Effector memory CD4-positive, alpha-beta T cell (primary cell): ENCODE results near the gene FAM184A.

Experiments used
- DNase-seq, 3 donors: peaks; one replicate each; pipeline ENCODE4 v3.0.0-alpha.2; 2020
- H3K27ac ChIP-seq: 2 replicates; pipeline ENCODE4 v1.7.0; 2013; ENCODE audit warnings: mild to moderate bottlenecking, low read length, moderate library complexity; ENCODE audit not compliant: insufficient read depth, poor library complexity, severe bottlenecking
- H3K27me3 ChIP-seq: replicated peaks from 2 replicates; pipeline ENCODE4 v1.7.0; 2013; ENCODE audit warnings: mild to moderate bottlenecking, low read length; ENCODE audit not compliant: insufficient read depth, control insufficient read depth, poor library complexity, severe bottlenecking
- H3K36me3 ChIP-seq: 2 replicates; pipeline ENCODE4 v1.7.0; 2013; ENCODE audit warnings: mild to moderate bottlenecking, low read length, moderate library complexity; ENCODE audit not compliant: control insufficient read depth, insufficient read depth
- H3K4me1 ChIP-seq: 2 replicates; pipeline ENCODE4 v1.7.0; 2013; ENCODE audit warnings: low read length, mild to moderate bottlenecking; ENCODE audit not compliant: control insufficient read depth, insufficient read depth, poor library complexity, severe bottlenecking
- H3K4me3 ChIP-seq: 2 replicates; pipeline ENCODE4 v1.7.0; 2013; ENCODE audit warnings: low read length, low read depth, mild to moderate bottlenecking; ENCODE audit not compliant: insufficient read depth, poor library complexity, severe bottlenecking
- H3K9me3 ChIP-seq: 2 replicates; pipeline ENCODE4 v1.7.0; 2013; ENCODE audit warnings: mild to moderate bottlenecking, low read length, moderate library complexity; ENCODE audit not compliant: control insufficient read depth
- total RNA-seq, 3 donors: gene quantifications; one replicate each; lab custom pipeline; 2026; lab: John Stamatoyannopoulos, UW

FAM184A gene, protein sequence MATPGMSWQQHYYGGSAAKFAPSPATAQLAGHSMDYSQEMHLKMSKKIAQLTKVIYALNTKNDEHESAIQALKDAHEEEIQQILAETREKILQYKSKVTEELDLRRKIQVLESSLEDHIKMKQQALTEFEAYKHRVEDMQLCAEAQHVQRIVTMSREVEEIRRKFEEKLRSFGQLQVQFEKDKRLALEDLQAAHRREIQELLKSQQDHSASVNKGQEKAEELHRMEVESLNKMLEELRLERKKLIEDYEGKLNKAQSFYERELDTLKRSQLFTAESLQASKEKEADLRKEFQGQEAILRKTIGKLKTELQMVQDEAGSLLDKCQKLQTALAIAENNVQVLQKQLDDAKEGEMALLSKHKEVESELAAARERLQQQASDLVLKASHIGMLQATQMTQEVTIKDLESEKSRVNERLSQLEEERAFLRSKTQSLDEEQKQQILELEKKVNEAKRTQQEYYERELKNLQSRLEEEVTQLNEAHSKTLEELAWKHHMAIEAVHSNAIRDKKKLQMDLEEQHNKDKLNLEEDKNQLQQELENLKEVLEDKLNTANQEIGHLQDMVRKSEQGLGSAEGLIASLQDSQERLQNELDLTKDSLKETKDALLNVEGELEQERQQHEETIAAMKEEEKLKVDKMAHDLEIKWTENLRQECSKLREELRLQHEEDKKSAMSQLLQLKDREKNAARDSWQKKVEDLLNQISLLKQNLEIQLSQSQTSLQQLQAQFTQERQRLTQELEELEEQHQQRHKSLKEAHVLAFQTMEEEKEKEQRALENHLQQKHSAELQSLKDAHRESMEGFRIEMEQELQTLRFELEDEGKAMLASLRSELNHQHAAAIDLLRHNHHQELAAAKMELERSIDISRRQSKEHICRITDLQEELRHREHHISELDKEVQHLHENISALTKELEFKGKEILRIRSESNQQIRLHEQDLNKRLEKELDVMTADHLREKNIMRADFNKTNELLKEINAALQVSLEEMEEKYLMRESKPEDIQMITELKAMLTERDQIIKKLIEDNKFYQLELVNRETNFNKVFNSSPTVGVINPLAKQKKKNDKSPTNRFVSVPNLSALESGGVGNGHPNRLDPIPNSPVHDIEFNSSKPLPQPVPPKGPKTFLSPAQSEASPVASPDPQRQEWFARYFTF
- total RNA-seq = 7.2 to 7.8 (median 7.7) reads per million in 3 donors

DNA sequence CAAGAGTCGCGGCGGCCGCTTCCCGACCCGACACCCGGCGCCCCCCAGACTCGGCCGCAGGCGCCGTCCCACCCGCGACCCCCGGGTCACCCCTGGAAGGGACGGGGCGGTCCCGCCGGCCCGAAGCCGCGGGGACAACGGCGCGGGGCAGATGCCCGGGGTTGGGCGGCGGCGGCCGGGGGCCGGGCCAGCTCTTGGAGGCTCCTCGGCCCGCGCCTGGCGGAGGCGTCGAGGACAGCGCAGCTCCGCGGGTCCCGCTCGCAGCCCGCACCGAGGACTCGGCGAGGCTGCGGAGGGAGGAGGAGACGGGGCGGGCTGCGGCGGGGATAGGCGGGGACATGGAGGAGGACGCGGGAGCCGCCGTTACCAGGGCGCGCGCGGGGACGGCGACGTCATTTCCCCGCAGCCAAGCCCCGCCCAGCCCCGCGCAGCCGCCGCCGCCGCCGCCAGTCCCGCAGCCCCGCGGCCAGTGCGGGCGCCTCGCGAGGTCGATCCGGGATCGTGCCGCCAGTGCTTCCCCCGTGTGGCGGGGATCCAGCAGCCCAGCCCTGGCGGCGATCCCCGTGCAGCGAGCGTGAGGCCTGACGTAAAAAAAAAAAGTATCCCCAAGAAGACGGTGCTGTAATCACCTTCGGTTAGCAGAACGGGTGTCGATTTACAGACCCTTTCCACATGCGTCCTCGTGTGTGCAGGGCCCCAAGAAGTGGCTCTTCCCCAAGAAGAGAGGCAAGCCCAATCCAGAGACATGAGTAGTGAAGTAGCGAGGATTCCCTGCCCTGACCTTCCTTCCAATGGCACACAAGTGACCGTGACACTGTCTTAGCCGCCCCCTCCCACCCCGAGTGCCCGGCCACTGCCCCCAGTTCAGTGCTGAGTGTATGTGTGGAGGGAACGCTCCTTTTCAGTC lies at the start of gene FAM184A:
FAM184A (minus strand) TSS at position 289 of the 907 bp plus-strand sequence. CDS start 365 bp downstream, outside the sequence.
- no peaks in the 10 kb centered on the region for H3K36me3 ChIP-seq
- peak within 1 kb of the TSS; percentile 56 for H3K27ac ChIP-seq
- no peaks in the 10 kb centered on the region for H3K27me3 ChIP-seq
- peak within 1 kb of the TSS; percentile 76 for H3K4me3 ChIP-seq
- H3K4me1 ChIP-seq = peaks cover 4% of the 10 kb centered on the region
- no peaks in the 10 kb centered on the region for H3K9me3 ChIP-seq
- DNase-seq = peak; percentile 70 to 77 (median 73)

DNA sequence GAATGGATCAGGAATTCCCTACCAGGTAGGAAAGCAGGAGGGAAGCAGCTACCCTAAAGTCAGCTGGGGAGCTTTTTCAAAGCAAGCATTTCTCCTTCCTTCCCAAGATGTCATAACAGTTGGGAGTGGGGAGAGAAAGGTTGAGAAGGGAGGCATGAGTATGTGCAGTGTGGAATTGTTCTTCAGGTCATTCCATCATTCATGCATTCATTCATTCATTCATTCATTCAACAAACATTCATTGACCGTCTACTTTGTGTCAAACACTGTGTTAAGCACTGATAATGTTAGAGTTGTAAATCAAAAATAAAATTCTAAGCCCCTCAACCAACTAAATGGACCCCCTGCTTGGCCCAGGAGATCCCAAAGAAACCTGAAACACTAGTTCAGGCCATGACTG lies 49.2 kb upstream of the FAM184A start:
- Histone ChIP-seq H3K4me1 (no peaks in the 10 kb centered on the region), H3K27ac (no peak overlapping the region), H3K9me3 (no peaks in the 10 kb centered on the region), H3K36me3 (no peaks in the 10 kb centered on the region), H3K4me3 (no peak overlapping the region), H3K27me3 (no peaks in the 10 kb centered on the region)
- DNase-seq = no peak

- H3K4me3 ChIP-seq = no peak overlapping the region
- H3K4me1 ChIP-seq = no peaks in the 10 kb centered on the region
- H3K9me3 ChIP-seq = no peaks in the 10 kb centered on the region
- no peak for DNase-seq
- no peaks in the 10 kb centered on the region for H3K27me3 ChIP-seq
- no peaks in the 10 kb centered on the region for H3K36me3 ChIP-seq
- no peak overlapping the region for H3K27ac ChIP-seq
These were observed 48.4 kb upstream of the FAM184A start for GRCh38 chr6:119126826-119127225.

DNA sequence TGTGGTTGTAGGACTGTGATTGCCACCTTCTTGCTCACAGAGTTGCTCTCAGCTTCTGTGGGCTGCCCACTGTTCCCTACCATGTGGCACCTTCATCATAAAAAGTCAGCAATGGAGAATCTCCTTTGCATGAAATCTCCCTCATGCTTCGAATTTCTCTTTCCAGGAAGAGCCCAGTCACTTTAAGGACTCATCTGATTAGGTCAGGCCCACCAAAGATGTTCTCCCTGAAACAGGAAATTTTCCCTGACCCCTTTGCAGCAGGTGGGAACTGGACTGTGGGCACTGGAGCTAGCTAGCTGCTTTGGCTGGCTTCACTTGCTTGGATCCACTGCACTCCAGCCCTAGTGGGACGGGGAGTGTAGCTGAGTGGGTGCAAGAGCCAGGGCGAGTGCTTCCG lies 47.7 kb upstream of the FAM184A start:
- no peaks in the 10 kb centered on the region for H3K4me1 ChIP-seq
- H3K27me3 ChIP-seq = no peaks in the 10 kb centered on the region
- DNase-seq = no peak
- H3K27ac ChIP-seq = no peak overlapping the region
- no peaks in the 10 kb centered on the region for H3K9me3 ChIP-seq
- no peaks in the 10 kb centered on the region for H3K36me3 ChIP-seq
- no peak overlapping the region for H3K4me3 ChIP-seq

GRCh38 chr6:119125576-119125975 lies 47.1 kb upstream of the FAM184A start:
- H3K27me3 ChIP-seq = no peaks in the 10 kb centered on the region
- H3K9me3 ChIP-seq = no peaks in the 10 kb centered on the region
- H3K4me3 ChIP-seq = no peak overlapping the region
- no peaks in the 10 kb centered on the region for H3K36me3 ChIP-seq
- H3K4me1 ChIP-seq = no peaks in the 10 kb centered on the region
- DNase-seq = no peak
- no peak overlapping the region for H3K27ac ChIP-seq

DNA sequence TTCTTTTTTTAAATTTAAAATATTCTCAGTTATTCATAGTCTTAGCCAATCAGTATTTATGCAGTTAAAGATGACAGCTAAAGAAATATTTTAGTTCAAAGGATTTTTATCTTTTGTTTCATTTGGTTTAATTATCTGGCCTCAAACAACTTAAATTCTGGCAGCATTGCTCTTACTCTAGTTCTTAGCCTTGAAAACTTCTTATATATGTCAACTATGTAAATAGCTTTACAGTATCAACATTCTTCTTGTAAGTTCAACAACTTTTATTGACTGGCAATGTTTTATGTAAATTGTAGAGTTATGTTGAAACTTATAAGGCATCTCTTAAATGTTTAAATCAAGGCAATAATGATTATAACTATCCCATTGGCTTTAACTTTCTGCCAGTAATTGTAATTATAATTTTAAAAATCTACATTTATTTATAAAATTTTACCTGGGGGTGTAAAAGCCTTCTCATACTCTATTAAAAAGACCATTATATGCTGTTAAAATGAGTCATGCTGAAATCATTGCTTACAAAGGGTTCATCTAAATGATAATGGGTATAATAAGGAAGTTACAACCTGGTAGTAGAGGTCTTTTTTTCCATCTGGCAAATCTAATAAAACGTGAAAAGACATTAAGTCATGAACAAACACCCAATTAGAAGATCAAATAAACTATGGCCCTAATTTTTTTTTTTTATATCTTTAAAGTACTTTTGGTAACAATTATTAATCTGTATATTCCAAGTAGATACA lies 45.8 kb upstream of the FAM184A start:
- Histone ChIP-seq H3K36me3 (no peaks in the 10 kb centered on the region), H3K9me3 (no peaks in the 10 kb centered on the region), H3K4me1 (no peaks in the 10 kb centered on the region), H3K4me3 (no peak overlapping the region), H3K27ac (no peak overlapping the region), H3K27me3 (no peaks in the 10 kb centered on the region)
- no peak for DNase-seq

- DNase-seq = no peak
- Histone ChIP-seq H3K9me3 (no peaks in the 10 kb centered on the region), H3K27ac (no peak overlapping the region), H3K4me1 (no peaks in the 10 kb centered on the region), H3K36me3 (no peaks in the 10 kb centered on the region), H3K27me3 (no peaks in the 10 kb centered on the region), H3K4me3 (no peak overlapping the region)
These were observed 43.9 kb upstream of the FAM184A start for GRCh38 chr6:119122336-119122735.

- no peaks in the 10 kb centered on the region for H3K9me3 ChIP-seq
- no peak for DNase-seq
These were observed 42.9 kb upstream of the FAM184A start for GRCh38 chr6:119121367-119121766.

DNA sequence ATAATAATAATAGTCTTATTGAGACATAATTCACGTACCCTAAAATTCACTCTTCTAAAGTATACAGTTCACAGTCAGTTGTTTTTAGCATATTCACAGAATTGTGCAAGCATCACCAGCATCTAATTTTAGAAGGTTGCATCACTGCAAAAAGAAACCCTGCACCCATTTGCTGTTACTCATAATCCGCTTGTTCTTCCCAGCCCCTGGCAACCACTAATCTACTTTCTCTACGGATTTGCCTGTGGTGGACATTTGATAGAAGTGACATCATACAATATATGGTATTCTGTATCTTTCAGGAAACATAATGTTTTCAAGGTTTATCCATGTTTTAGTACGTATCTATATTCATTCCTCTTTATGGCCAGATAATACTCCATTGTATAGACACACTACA lies 41.5 kb upstream of the FAM184A start:
- no peak for DNase-seq
- no peaks in the 10 kb centered on the region for H3K9me3 ChIP-seq
- no peaks in the 10 kb centered on the region for H3K27me3 ChIP-seq
- no peaks in the 10 kb centered on the region for H3K4me1 ChIP-seq
- H3K27ac ChIP-seq = no peak overlapping the region
- H3K36me3 ChIP-seq = no peaks in the 10 kb centered on the region
- no peak overlapping the region for H3K4me3 ChIP-seq

More at GRCh38 chr6:119121367-119121766, 42.9 kb upstream of the FAM184A start:
- Histone ChIP-seq H3K27ac (no peak overlapping the region), H3K27me3 (no peaks in the 10 kb centered on the region), H3K4me3 (no peak overlapping the region), H3K4me1 (no peaks in the 10 kb centered on the region), H3K36me3 (no peaks in the 10 kb centered on the region)
